ENCODE data around the gene PTPRQ.

PTPRQ gene

DNA sequence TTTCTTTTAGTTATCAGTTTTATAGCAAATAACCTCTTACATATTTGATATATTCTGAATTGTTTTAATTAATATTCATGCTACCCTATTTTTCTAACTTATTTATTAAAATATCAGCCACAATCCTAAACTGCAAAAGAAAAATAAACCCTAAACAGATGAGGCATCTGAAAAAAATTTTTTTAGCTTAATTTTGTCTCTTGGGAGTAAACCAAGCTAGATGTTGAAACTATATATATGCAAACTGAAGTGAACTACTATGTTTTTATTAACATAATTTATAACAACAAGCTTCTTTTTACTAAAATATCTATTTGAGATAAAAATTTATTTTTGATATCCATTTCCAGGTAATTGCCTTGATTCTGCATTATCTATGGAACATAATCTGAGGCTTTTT, 87.6 kb downstream of the PTPRQ start:
- no peak for DNase-seq (ENCODE audit: low read depth, low spot score)
- H3K4me3 ChIP-seq (ENCODE audit: low read length), result no peak overlapping the region

DNA sequence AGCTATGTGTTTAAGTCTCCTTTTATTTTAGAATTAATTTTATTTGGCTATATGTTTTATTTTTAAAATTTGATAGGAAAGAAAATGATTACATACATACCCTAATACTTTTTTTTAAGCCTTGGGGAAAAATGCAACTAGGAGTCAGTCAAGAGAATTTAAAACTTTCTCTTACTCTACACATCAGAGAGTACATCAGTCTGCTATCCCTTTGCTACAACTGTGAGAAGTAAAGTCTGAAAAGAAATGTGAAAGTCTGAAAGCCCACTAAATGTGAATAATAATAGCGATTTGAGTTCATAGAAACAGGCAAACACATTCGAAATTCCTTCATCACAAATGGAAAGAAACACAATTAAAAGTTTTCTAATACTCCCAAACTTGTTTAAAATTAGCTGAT, 95.0 kb downstream of the PTPRQ start:
- no peak for DNase-seq (ENCODE audit: low read depth, low spot score)
- no peak overlapping the region for H3K4me3 ChIP-seq (ENCODE audit: low read length)

DNA sequence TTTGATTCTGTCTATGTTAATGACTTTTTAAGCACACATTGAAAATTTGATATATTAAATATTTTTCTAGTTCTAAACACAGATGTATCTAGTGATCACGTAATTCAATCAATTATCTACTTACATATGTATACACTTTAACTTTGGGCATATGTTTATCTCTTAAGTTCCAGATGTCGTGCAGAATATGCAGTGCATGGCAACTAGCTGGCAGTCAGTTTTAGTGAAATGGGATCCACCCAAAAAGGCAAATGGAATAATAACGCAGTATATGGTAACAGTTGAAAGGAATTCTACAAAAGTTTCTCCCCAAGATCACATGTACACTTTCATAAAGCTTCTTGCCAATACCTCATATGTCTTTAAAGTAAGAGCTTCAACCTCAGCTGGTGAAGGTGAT, 105.3 kb downstream of the PTPRQ start:
- DNase-seq (ENCODE audit: low read depth, low spot score), result no peak

DNA sequence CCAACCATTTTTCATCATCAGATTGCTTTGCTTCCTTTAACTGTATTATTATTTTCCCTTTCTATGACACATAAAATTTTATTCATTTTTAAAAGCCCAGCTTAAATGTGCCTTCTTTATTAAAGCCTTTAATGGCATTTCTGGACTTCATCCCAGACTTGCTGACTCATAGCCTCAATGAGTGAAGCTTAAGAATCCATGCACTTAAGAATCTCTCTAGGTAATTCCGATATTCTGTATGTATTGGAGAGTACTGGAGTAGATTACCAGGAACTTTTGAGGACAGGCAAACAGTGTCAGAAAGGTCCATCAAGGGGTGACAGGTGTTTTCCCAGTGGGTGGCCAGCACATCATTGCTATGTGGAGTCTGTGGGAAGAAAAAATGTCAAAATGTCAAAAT, 107.9 kb downstream of the PTPRQ start:
- no peak overlapping the region for H3K4me3 ChIP-seq (ENCODE audit: low read length)
- DNase-seq (ENCODE audit: low read depth, low spot score), result no peak

More for the DNA sequence above, 105.3 kb downstream of the PTPRQ start:
- H3K4me3 ChIP-seq (ENCODE audit: low read length), result no peak overlapping the region

DNA sequence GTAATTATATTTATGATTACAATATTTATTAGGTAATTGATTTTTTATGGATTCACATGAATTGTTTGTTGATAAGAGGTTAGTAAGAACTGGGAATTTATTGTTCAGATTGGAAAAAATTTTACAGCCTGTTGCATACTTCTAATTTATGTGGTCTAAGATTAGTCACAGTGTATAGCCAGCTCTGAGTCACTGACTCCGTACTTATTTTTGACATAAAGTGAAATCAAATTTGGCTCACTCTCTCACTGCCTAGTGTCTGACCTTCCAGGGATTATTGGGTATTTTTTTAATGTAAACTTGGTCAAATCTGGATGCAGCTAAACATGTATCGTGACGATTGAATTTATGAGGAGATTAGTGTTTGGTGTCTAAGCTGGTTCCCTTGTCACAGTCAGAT, 109.3 kb downstream of the PTPRQ start:
- H3K4me3 ChIP-seq (ENCODE audit: low read length), result no peak overlapping the region
- DNase-seq (ENCODE audit: low read depth, low spot score), result no peak

DNA sequence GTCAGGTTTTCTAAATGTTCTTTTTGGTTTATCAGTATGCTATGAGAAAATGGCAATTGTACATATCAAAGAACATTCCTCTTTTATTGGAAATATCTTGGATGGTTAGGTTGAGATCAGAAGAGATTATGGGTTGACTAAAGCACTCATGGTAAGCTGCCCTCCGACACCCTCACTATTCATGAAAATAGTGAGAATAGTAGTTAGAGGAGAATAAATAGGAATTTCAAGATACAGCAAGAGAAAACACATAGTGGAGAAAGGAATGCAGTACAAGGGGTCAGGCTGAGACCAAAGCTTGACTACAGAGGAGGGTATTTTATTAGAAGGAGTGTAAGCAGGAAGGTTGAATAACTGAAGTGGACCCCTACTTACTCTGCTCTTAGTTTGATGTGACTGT, 112.5 kb downstream of the PTPRQ start:
- no peak overlapping the region for H3K4me3 ChIP-seq (ENCODE audit: low read length)
- DNase-seq (ENCODE audit: low read depth, low spot score), result no peak

DNA sequence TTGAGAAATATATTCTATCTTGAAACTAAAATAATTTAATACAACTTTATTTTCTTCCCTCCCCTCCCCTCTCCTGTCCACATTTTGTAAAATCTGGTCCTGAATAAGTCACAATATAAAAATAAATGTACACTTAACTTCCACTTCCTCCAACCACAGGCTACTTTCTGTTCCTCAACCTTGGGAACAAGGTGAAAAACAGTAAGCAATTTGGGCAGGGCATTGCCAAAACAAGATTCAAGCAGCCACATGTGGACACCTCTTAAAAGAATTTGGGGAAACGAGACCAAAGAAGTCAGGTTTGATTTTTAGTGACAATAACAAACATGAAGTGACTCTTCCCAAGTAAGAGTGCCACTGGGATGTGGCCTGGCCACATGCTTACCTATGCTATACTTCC, 115.7 kb downstream of the PTPRQ start:
- no peak for DNase-seq (ENCODE audit: low read depth, low spot score)
- no peak overlapping the region for H3K4me3 ChIP-seq (ENCODE audit: low read length)

DNA sequence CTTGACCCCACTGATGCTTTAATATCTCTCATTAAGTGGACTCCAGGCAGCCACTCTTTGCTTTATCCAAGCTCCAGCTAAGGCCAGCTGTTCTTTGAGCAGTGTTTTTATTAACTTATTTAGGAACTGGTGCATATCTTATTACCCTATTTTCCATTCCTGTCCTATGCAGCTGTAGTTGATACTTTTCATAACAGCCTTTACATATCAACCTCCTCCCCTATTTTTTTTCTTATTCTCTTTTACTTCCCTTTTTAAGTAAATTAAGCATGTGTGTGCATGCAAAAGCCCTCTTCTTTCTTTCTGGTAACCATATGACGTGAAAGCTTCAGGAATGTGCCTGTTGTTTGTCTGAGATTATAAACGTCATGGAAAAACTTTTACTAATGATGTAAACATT, 121.2 kb downstream of the PTPRQ start:
- H3K4me3 ChIP-seq (ENCODE audit: low read length), result no peak overlapping the region
- DNase-seq (ENCODE audit: low read depth, low spot score), result no peak

DNA sequence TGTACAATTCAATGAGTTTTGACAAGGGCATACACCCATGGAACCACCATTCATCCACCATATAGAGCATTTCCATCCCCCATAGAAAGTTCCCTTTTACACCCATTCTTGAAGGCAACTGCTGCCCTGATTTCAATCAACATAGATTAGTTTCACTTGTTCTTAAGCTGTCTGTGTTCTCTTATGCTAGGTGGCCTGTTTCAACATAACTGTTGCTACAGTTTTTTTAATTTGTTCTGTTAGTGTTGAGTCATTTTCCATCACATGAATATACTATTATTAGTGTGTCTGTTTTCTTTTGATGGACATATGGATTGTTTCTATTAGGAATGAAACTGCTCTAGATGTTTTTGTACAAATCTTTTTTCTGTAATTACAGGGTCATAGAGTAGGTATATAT, 123.4 kb downstream of the PTPRQ start:
- DNase-seq (ENCODE audit: low read depth, low spot score), result no peak

DNA sequence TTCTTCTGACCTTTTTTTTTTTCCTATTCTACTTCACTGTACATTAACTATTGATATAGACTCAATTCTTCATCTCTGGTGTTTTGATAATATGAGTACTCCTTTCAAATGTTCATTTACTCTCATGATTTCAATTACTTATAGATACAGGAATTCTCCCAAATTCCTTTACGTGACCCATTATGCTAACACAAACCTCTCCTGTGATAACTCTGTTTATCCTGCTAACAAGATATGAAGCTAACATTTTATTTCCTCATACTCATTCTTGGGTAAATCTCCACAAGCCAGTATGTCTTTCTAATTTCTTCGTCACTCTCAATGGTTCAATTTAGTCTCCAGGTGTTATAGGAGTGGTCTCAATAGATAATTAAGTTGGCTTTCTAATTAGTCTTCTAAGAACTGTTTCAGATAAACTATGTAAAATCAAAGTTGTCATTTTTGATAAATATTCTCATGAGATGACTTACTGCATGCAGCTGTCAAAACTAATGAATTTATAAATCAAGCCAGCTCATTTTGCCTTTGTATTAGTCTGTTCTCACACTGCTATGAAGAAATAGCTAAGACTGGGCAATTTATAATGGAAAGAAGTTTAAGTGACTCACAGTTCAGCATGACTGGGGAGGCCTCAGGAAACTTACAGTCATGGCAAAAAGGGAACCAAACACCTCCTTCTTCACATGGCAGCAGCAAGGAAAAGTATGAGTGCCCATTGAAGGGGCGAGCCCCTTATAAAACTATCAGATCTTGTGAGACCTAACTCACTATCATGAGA, 132.8 kb downstream of the PTPRQ start:
- DNase-seq (ENCODE audit: low read depth, low spot score), result no peak
- H3K4me3 ChIP-seq (ENCODE audit: low read length), result no peak overlapping the region

More for the DNA sequence above, 123.4 kb downstream of the PTPRQ start:
- H3K4me3 ChIP-seq (ENCODE audit: low read length), result no peak overlapping the region

DNA sequence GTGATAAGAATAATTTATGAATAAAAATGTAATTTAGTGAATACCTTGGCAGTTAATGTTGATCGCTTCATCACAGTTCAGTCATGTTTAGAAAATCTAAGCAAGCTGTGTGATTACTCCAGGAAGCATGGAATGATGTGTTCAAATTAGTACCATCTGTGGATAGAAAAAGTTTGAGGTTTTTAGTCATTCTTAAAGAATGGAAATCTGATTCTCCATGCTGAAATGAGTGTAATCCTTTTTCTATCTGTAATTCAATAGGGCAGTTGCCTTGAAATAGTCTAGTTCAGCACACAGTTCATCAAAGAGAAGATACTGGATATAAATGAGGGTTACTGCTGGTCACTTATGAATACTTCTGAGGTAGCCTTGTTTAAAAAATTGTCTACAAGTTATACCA, 136.2 kb downstream of the PTPRQ start:
- H3K4me3 ChIP-seq (ENCODE audit: low read length), result no peak overlapping the region
- DNase-seq (ENCODE audit: low read depth, low spot score), result no peak

DNA sequence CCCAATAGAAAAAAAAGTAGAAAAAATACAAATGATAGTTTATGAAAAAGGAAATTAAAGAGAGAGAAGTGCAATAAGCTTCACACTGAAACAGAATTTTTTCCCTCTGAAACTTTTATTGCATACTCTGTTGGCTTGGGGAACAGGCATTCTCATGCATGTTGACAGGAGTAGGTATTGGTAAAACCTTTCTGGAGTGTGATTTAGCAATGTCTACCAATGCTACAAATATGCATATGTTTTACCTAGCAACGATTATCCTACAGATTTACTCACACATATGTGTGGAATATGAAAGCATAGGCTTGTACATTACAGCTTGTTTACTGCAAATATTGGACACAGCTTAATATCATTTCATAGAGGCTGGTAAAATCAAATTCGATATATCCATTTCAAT, 137.7 kb downstream of the PTPRQ start:
- no peak for DNase-seq (ENCODE audit: low read depth, low spot score)
- H3K4me3 ChIP-seq (ENCODE audit: low read length), result no peak overlapping the region

DNA sequence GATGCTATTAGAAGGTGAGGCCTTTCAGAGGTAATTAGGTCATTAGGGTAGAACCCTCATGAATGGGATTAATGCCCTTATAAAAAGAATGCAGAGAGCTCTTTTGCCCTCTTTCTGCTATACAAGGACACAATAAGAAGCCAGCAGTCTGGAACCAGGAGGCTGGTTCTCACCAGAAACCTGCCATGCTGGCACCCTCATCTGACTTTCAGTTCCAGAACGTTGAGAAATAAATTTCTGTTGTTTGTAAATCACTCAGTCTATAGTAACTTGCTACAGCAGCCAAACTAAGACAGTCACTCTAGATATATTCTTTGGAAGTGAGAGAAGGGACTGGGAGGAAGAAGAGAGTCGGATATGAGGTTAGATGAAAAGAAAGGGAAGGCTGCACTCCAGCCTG, 138.4 kb downstream of the PTPRQ start:
- no peak overlapping the region for H3K4me3 ChIP-seq (ENCODE audit: low read length)
- no peak for DNase-seq (ENCODE audit: low read depth, low spot score)

DNA sequence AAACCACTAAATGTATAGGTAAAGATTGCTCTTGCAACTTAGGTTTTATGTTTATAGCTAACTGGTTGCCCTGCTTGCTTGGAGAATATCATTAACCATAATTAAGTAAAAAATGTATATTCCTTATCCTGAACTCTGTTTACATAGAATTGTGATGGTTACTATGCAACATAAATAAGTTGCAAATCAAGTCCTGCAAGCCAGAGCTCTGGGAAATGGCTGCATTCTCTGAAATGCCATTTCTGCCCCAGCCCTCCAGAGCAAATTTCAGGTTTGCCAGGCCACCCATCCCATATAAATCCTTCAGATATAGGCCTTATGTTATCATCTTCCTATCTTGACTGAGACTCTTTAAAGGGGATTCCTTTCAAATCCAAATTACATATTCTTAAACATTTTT, 145.0 kb downstream of the PTPRQ start:
- no peak overlapping the region for H3K4me3 ChIP-seq (ENCODE audit: low read length)
- DNase-seq (ENCODE audit: low read depth, low spot score), result no peak

DNA sequence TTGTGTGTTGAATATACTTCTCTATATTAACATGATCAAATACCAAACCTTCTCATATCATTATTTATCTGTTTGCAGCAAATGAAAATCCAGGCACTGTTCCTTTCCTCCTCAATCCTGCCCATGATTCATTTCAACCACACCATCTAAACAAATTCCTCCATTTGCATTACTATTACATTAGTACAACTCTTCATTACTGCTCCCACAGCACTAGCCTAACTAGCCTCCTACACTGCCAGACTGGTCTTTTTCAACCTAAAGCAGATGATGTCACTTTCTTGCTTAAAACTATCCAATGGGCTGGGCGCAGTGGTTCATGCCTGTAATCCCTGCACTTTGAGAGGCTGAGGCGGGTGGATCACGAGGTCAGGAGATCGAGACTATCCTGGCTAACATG, 146.1 kb downstream of the PTPRQ start:
- H3K4me3 ChIP-seq (ENCODE audit: low read length), result no peak overlapping the region
- DNase-seq (ENCODE audit: low read depth, low spot score), result no peak

DNA sequence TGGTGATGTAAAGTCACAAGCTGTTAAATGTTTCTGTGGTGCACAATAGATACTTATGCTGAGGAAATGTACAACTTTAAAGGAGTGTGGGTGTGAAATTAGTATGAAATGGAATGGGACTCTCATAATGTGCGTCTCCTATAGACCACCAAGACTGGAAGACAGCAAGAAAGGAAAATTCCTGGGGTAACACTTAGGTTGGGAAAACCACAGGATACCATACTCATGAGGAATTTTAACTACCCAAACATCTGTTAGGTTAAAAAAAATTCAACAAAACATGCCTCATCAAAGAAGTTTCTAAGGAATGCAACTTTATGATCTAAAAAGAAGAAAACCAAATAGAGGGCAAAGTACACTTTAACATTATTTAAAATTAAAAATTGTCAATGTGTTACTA, 149.7 kb downstream of the PTPRQ start:
- DNase-seq (ENCODE audit: low read depth, low spot score), result no peak
- no peak overlapping the region for H3K4me3 ChIP-seq (ENCODE audit: low read length)

DNA sequence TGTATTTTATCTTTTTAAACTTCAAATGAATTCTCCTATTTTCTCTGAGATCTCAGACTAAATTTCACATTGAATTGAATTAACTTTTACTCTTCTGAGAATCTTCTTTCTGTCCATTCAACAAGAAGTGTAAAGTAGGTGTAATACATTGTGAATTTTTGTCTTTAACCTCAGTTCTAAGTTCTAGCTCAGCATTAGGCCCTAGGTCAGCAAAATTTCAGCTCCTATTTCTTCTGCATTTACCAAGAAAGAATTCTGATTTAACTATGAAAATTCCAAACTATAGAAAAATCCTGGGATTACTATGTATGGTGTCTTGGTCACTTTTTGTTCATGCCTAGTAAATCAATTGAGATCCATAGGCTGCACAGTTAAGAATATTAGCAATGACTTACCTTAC, 152.5 kb downstream of the PTPRQ start:
- no peak overlapping the region for H3K4me3 ChIP-seq (ENCODE audit: low read length)
- no peak for DNase-seq (ENCODE audit: low read depth, low spot score)

DNA sequence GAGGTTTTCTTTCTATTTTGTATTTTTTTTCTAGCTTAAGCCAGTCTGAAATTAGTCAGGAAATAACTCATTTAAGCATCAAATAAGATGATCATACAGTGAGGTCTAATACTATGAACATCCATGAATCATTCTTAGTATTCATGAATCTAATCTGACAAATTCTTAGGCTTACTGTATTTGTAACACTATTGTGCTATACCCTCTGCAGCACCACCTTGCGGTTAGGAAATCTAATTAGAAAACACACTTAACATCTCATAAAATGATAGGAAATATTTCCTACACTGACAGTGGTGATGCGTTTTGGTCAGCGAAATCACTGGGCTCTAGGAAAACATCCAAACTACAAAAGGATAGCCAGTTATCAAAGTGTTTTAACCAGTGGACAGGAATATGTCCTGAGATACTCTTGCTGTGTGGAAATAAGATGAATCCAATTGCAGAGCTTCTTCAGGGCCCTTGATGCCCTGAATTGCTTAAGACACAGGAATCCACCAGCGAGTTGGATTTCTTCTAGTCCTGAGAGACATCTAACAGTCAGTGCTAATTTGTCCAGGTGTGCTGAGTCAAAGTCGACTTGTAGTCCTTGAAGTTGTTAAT, 154.1 kb downstream of the PTPRQ start:
- H3K4me3 ChIP-seq (ENCODE audit: low read length), result no peak overlapping the region
- peak; percentile 17 for DNase-seq (ENCODE audit: low read depth, low spot score)

DNA sequence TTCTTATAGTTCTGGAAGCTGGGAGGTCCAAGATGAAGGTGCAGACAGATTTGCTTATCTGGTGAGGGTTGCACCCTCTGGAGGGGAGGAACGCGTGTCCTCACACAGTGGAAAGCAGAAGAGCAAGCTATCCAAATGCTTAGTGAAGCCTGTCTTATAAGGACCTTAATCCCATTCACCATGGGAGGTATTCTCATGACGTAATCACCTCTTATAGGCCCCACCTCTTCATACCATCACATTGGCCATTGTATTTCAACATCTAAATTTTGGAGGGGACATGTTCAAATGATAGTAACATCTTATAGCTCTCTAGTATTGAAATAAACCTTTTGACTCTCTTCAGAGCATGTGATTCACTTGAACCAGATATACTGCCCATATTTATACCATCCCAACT, 158.4 kb downstream of the PTPRQ start:
- H3K4me3 ChIP-seq (ENCODE audit: low read length), result no peak overlapping the region
- DNase-seq (ENCODE audit: low read depth, low spot score), result no peak

DNA sequence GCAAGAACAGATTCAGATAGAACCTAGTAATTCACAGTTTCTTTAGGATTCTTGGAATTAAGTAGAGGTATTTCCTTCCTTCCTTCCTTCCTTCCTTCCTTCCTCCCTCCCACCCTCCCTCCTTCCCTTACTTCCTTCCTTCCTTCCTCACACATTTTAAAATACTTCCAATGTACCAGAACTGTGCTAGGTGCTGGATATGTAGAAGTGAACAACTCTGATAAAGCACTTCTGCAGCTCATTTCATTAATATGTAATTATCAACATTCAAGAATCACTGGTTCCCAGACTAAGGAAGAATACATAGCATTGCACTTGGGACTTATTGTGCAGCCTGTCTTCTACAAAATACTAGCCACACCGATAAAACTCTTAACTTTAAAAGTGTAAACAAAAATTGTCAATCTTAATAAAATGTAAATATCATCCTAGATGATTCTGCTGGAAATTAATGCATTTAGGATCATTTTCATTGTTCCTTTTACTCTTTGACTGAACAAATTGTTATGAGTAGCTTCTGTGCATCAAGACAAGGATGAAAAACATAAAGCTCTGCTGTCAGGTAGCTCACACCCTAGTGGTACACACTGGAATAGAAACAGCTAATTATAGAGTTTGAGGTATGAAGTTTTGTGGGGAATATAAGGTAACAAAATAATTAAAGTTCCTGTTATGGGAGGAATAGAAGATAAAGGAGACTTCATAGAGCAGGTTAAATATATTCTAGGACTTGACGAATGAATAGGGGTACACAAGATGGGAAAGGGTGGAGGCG, 163.5 kb downstream of the PTPRQ start:
- no peak overlapping the region for H3K4me3 ChIP-seq (ENCODE audit: low read length)
- no peak for DNase-seq (ENCODE audit: low read depth, low spot score)
